ENCODE data around the gene SNAPC3. TPM values are rescaled to one million over a fixed set of nuclear protein-coding genes. Genes with fewer than 3 reads are reported as not detected.

SNAPC3 gene
- polyA plus RNA-seq, 1 donor from 2014 or later: 96.6 TPM

DNA sequence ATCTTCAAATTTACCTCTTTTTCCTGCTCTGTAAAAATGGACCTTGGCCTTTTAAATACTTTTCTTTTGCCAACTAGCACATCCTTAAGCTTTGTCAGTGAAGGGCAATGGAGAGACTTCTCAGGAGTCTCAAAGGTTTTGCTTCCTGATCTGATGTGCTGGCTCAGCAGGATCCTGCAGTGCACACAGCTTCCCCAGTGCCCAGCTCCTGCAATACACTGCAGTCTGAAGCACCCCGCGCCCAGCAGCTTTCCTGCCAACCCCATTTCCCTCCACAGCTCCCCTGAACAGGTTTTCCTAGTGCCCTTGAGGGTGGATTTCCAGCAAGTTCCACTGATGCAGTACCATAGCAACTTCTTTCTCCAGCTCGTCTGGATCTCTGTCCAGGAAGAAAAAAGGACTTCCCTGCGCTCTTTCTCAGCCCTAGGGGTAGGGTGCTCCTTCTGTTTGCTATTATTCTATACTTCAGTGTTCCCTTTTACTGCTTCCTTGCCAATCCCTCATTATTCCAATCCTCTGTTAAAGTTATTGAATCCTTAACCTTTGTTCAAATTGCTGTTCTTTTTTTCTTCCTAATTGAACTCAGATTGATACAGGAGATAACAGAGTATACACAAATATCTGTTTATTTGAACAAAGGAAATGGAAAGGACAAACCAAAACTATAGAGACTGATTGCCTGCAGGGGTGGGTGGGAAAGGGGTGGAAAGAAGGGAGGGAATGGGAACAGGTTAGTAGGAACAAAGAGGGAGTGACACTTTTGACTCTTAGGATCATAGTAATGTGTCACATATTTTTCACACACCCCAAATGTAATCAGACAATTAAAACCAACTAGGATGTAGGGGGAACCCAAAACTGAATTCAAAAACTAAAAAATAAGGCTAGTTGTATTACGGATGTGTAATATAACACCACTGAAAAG is 8.5 kb downstream of the SNAPC3 start:
- no peak for TF ChIP-seq RAD21 (conservative IDR thresholded peaks at IDR 0.05)
- TF ChIP-seq, protein P1, sequence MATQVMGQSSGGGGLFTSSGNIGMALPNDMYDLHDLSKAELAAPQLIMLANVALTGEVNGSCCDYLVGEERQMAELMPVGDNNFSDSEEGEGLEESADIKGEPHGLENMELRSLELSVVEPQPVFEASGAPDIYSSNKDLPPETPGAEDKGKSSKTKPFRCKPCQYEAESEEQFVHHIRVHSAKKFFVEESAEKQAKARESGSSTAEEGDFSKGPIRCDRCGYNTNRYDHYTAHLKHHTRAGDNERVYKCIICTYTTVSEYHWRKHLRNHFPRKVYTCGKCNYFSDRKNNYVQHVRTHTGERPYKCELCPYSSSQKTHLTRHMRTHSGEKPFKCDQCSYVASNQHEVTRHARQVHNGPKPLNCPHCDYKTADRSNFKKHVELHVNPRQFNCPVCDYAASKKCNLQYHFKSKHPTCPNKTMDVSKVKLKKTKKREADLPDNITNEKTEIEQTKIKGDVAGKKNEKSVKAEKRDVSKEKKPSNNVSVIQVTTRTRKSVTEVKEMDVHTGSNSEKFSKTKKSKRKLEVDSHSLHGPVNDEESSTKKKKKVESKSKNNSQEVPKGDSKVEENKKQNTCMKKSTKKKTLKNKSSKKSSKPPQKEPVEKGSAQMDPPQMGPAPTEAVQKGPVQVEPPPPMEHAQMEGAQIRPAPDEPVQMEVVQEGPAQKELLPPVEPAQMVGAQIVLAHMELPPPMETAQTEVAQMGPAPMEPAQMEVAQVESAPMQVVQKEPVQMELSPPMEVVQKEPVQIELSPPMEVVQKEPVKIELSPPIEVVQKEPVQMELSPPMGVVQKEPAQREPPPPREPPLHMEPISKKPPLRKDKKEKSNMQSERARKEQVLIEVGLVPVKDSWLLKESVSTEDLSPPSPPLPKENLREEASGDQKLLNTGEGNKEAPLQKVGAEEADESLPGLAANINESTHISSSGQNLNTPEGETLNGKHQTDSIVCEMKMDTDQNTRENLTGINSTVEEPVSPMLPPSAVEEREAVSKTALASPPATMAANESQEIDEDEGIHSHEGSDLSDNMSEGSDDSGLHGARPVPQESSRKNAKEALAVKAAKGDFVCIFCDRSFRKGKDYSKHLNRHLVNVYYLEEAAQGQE (IDR thresholded peaks at IDR 0.05; ENCODE audit: borderline replicate concordance): no peak
- no peak for TF ChIP-seq POLR2AphosphoS5 (IDR thresholded peaks at IDR 0.05)
- no peak for TF ChIP-seq MXI1 (conservative IDR thresholded peaks at IDR 0.05; ENCODE audit: poor library complexity, severe bottlenecking)
- no peak for TF ChIP-seq SMC3 (conservative IDR thresholded peaks at IDR 0.05; ENCODE audit: poor library complexity)
- TF ChIP-seq, protein P2, sequence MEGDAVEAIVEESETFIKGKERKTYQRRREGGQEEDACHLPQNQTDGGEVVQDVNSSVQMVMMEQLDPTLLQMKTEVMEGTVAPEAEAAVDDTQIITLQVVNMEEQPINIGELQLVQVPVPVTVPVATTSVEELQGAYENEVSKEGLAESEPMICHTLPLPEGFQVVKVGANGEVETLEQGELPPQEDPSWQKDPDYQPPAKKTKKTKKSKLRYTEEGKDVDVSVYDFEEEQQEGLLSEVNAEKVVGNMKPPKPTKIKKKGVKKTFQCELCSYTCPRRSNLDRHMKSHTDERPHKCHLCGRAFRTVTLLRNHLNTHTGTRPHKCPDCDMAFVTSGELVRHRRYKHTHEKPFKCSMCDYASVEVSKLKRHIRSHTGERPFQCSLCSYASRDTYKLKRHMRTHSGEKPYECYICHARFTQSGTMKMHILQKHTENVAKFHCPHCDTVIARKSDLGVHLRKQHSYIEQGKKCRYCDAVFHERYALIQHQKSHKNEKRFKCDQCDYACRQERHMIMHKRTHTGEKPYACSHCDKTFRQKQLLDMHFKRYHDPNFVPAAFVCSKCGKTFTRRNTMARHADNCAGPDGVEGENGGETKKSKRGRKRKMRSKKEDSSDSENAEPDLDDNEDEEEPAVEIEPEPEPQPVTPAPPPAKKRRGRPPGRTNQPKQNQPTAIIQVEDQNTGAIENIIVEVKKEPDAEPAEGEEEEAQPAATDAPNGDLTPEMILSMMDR (IDR thresholded peaks at IDR 0.05; ENCODE audit: poor library complexity, severe bottlenecking): no peak
- TF ChIP-seq EP300 (conservative IDR thresholded peaks at IDR 0.05; ENCODE audit: poor library complexity, severe bottlenecking): no peak
- no peak for TF ChIP-seq TAF1 (IDR thresholded peaks at IDR 0.05; ENCODE audit: low read depth)
- no peak for TF ChIP-seq EZH2 (IDR thresholded peaks at IDR 0.05; ENCODE audit: borderline replicate concordance, insufficient read depth, low read length, poor library complexity, severe bottlenecking)
- no peaks in the 10 kb centered on the region for H3F3A ChIP-seq (ENCODE audit: insufficient read depth, low read length, poor library complexity, severe bottlenecking)
- H3K9me3 ChIP-seq (ENCODE audit: low read length): no peaks in the 10 kb centered on the region
- H3K79me2 ChIP-seq (replicated peaks; ENCODE audit: insufficient read depth, low read length): peaks cover 66% of the 10 kb centered on the region
- no peak overlapping the region for H2AFZ ChIP-seq (ENCODE audit: low read depth, low read length)
- no peaks in the 10 kb centered on the region for H3K9me2 ChIP-seq (ENCODE audit: insufficient read depth, low read length)
- no peak overlapping the region for H3K27ac ChIP-seq (ENCODE audit: low read length)
- no peak overlapping the region for H3K4me2 ChIP-seq (ENCODE audit: low read length)
- no peaks in the 10 kb centered on the region for H3K27me3 ChIP-seq (ENCODE audit: insufficient read depth, low read depth, low read length)
- no peak overlapping the region for H3K4me3 ChIP-seq (ENCODE audit: low read length)
- H3K36me3 ChIP-seq (ENCODE audit: insufficient read depth, low read length): peaks cover 24% of the 10 kb centered on the region
- no peak overlapping the region for H3K9ac ChIP-seq (ENCODE audit: low read length)
- H4K20me1 ChIP-seq (ENCODE audit: insufficient read depth): peaks cover 3% of the 10 kb centered on the region

DNA sequence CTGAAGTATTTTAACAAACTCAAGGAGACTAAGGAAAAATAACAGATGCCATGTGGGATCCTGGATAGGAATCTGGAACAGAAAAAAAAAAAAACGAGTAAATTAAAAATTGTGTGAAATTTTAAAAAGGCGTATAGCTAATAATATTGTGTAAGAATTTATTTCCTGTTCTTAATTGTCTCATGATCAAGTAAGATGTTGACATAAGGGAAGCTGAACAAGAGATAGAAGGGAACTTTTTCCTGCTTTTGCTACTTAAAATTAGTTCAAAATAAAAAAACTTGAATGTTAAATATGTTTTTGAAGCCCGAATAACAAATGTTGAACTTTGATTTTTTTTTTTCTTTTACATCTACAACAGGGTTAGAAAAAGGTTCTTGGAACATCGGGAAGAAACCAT is 10.5 kb downstream of the SNAPC3 start:
- Histone ChIP-seq H3K9me3 (ENCODE audit: low read length) (no peaks in the 10 kb centered on the region), H3K36me3 (ENCODE audit: insufficient read depth, low read length) (peaks cover 24% of the 10 kb centered on the region), H3K79me2 (replicated peaks; ENCODE audit: insufficient read depth, low read length) (peaks cover 70% of the 10 kb centered on the region), H3K9me2 (ENCODE audit: insufficient read depth, low read length) (no peaks in the 10 kb centered on the region), H4K20me1 (ENCODE audit: insufficient read depth) (peaks cover 3% of the 10 kb centered on the region), H2AFZ (ENCODE audit: low read depth, low read length) (no peak overlapping the region), H3K27me3 (ENCODE audit: insufficient read depth, low read depth, low read length) (no peaks in the 10 kb centered on the region), H3K4me2 (ENCODE audit: low read length) (no peak overlapping the region), H3K4me3 (ENCODE audit: low read length) (no peak overlapping the region), H3K27ac (ENCODE audit: low read length) (no peak overlapping the region), H3K9ac (ENCODE audit: low read length) (no peak overlapping the region), H3F3A (ENCODE audit: insufficient read depth, low read length, poor library complexity, severe bottlenecking) (no peaks in the 10 kb centered on the region)
- no peak for TF ChIP-seq SMC3 (conservative IDR thresholded peaks at IDR 0.05; ENCODE audit: poor library complexity)
- TF ChIP-seq, protein P2 (IDR thresholded peaks at IDR 0.05; ENCODE audit: poor library complexity, severe bottlenecking): no peak
- TF ChIP-seq, protein P1 (IDR thresholded peaks at IDR 0.05; ENCODE audit: borderline replicate concordance): no peak
- no peak for TF ChIP-seq MXI1 (conservative IDR thresholded peaks at IDR 0.05; ENCODE audit: poor library complexity, severe bottlenecking)
- no peak for TF ChIP-seq EZH2 (IDR thresholded peaks at IDR 0.05; ENCODE audit: borderline replicate concordance, insufficient read depth, low read length, poor library complexity, severe bottlenecking)
- no peak for TF ChIP-seq POLR2AphosphoS5 (IDR thresholded peaks at IDR 0.05)
- no peak for TF ChIP-seq EP300 (conservative IDR thresholded peaks at IDR 0.05; ENCODE audit: poor library complexity, severe bottlenecking)
- no peak for TF ChIP-seq RAD21 (conservative IDR thresholded peaks at IDR 0.05)
- TF ChIP-seq TAF1 (IDR thresholded peaks at IDR 0.05; ENCODE audit: low read depth): no peak
